HepG2 (cell line): ENCODE data around the gene ZMYND10. TPM values are rescaled to one million over a fixed set of nuclear protein-coding genes. Genes with fewer than 3 reads are reported as not detected.

Experiments
- ATAC-seq: fragments of 200-7000 bp; cut with Tn5 transposase; 3 replicates; pipeline ENCODE4 v1.9.1; 2020; ENCODE audit warnings: mild to moderate bottlenecking, moderate library complexity
- BruUV-seq: library from RNA; stranded (reverse); fragments of 400-500 nt; replicated peaks from 2 replicates; lab custom pipeline; 2021; lab: Mats Ljungman, UMichigan
- CTCF ChIA-PET: fragments of 300-600 bp; formaldehyde crosslinking; extraction: SDS; loops from one replicate; lab custom pipeline; 2021; ENCODE audit warnings: low total read pairs, inconsistent platforms, low intra/inter-chr PET ratio; lab: Yijun Ruan, JAX
- POLR2A ChIA-PET: fragments of 350-600 bp; sonication (Branson Sonifier 250); formaldehyde crosslinking; loops from one replicate; lab custom pipeline; 2020; ENCODE audit warnings: antibody characterized with exemption, inconsistent platforms; lab: Yijun Ruan, JAX
- DNase-seq: peaks from one replicate; pipeline ENCODE4 v3.0.0-alpha.2; 2015; ENCODE audit warnings: low spot score
- FAIRE-seq: peaks from 3 replicates; lab custom pipeline; 2011; peaks lifted over from hg19 to GRCh38; lab: Jason Lieb, UNC
- H2AFZ ChIP-seq: one replicate; pipeline ENCODE4 v1.6.1; 2011; ENCODE audit warnings: low read length, inconsistent platforms
- H3K27ac ChIP-seq: fragments of 300-600 bp; 3 replicates; pipeline ENCODE4 v1.8.0; 2011; ENCODE audit warnings: mixed run types, mild to moderate bottlenecking, mixed read lengths, low read length, inconsistent platforms; ENCODE audit not compliant: insufficient read depth; ENCODE audit errors: extremely low read length
- H3K27me3 ChIP-seq, 2 experiments: fragments of 200-600 bp in 1 of 2; 2 replicates in 1 of 2; 3 replicates in 1 of 2; pipeline versions ENCODE4 v1.6.0 to v1.8.0; 2011; ENCODE audit warnings: low read length in 2 of 2, mild to moderate bottlenecking in 2 of 2, moderate library complexity in 2 of 2, inconsistent platforms in 1 of 2; ENCODE audit not compliant: insufficient read depth in 2 of 2, control insufficient read depth in 1 of 2
- H3K36me3 ChIP-seq, 2 experiments: fragments of 200-600 bp in 1 of 2; replicated peaks in 1 of 2; 2 replicates in 1 of 2; 3 replicates in 1 of 2; pipeline versions ENCODE4 v1.5.1 to v1.8.0; 2011; ENCODE audit warnings: low read length in 2 of 2, inconsistent platforms in 1 of 2; ENCODE audit not compliant: insufficient read depth in 2 of 2, control insufficient read depth in 1 of 2
- H3K4me1 ChIP-seq: 2 replicates; pipeline ENCODE4 v1.5.1; 2012; ENCODE audit warnings: low read length, inconsistent platforms; ENCODE audit not compliant: insufficient read depth
- H3K4me2 ChIP-seq: 2 replicates; pipeline ENCODE4 v1.6.0; 2011; ENCODE audit warnings: low read depth, low read length, inconsistent platforms
- H3K4me3 ChIP-seq, 3 experiments: fragments of 200-600 bp in 1 of 3; sonication (generic), shearing (Covaris generic) in 1 of 3; replicated peaks in 1 of 3; 2 replicates each; pipeline ENCODE4 v1.5.1; 2011 to 2016; ENCODE audit warnings: low read length in 3 of 3, inconsistent platforms in 2 of 3, low read depth in 2 of 3, mild to moderate bottlenecking in 2 of 3, control low read depth in 1 of 3, mixed read lengths in 1 of 3; ENCODE audit not compliant: insufficient read depth in 1 of 3
- H3K79me2 ChIP-seq: one replicate; pipeline ENCODE4 v1.6.1; 2011; ENCODE audit warnings: low read length, inconsistent platforms; ENCODE audit not compliant: insufficient read depth
- H3K9ac ChIP-seq: 2 replicates; pipeline ENCODE4 v1.6.0; 2011; ENCODE audit warnings: mild to moderate bottlenecking, low read depth, low read length, inconsistent platforms; ENCODE audit not compliant: insufficient read depth
- H3K9me3 ChIP-seq: 2 replicates; pipeline ENCODE4 v1.5.1; 2012; ENCODE audit warnings: mild to moderate bottlenecking, low read length
- H4K20me1 ChIP-seq: 2 replicates; pipeline ENCODE4 v1.6.0; 2011; ENCODE audit warnings: inconsistent platforms, mild to moderate bottlenecking, low read length, moderate library complexity; ENCODE audit not compliant: insufficient read depth
- ARID3A ChIP-seq: IDR thresholded peaks from 2 replicates; pipeline ENCODE4 v1.6.1; 2012; ENCODE audit warnings: low read depth, low read length, improper control_type of control experiment
- CC2D1A ChIP-seq: sonication (generic); formaldehyde crosslinking; IDR thresholded peaks from 2 replicates; pipeline ENCODE4 v1.8.1; 2023; ENCODE audit warnings: mild to moderate bottlenecking, missing genetic modification reagents
- HNRNPK ChIP-seq: fragments of 200-400 bp; formaldehyde crosslinking; IDR thresholded peaks from 2 replicates; pipeline ENCODE4 v1.6.1; 2018; ENCODE audit warnings: low read length, low read depth, moderate library complexity, mild to moderate bottlenecking; ENCODE audit not compliant: poor library complexity, severe bottlenecking
- HNRNPLL ChIP-seq: fragments of 200-400 bp; formaldehyde crosslinking; IDR thresholded peaks from 2 replicates; pipeline ENCODE4 v1.6.1; 2017; ENCODE audit warnings: mild to moderate bottlenecking, low read depth, low read length; ENCODE audit not compliant: poor library complexity, severe bottlenecking
- HNRNPUL1 ChIP-seq: fragments of 200-400 bp; formaldehyde crosslinking; IDR thresholded peaks from 2 replicates; pipeline ENCODE4 v1.6.1; 2017; ENCODE audit warnings: low read depth, mild to moderate bottlenecking, low read length, moderate library complexity
- KDM2A ChIP-seq: sonication (generic); formaldehyde crosslinking; IDR thresholded peaks from 2 replicates; pipeline ENCODE4 v1.4.0; 2020; ENCODE audit warnings: low read depth, missing genetic modification reagents, borderline replicate concordance
- MAFK ChIP-seq, 2 experiments: IDR thresholded peaks in 1 of 2; conservative IDR thresholded peaks in 1 of 2; 2 replicates each; pipeline ENCODE4 v1.6.1; 2011; ENCODE audit warnings: improper control_type of control experiment in 2 of 2, low read length in 2 of 2
- MEIS2 ChIP-seq: sonication (generic); formaldehyde crosslinking; IDR thresholded peaks from 2 replicates; pipeline ENCODE4 v1.9.0; 2021; ENCODE audit warnings: mild to moderate bottlenecking, missing genetic modification reagents
- NPAS2 ChIP-seq: sonication (generic); formaldehyde crosslinking; IDR thresholded peaks from 2 replicates; pipeline ENCODE4 v1.8.0; 2022; ENCODE audit warnings: mild to moderate bottlenecking, missing genetic modification reagents, borderline replicate concordance
- SIX4 ChIP-seq: sonication (generic); formaldehyde crosslinking; IDR thresholded peaks from 2 replicates; pipeline ENCODE4 v1.4.0; 2020; ENCODE audit warnings: missing genetic modification reagents
- ZNF431 ChIP-seq: sonication (generic); formaldehyde crosslinking; IDR thresholded peaks from 2 replicates; pipeline ENCODE4 v1.9.0; 2022; ENCODE audit warnings: missing genetic modification reagents, low read depth, mild to moderate bottlenecking, borderline replicate concordance
- ZNF496 ChIP-seq: sonication (generic); formaldehyde crosslinking; IDR thresholded peaks from 2 replicates; pipeline ENCODE4 v1.8.1; 2023; ENCODE audit warnings: mild to moderate bottlenecking, moderate library complexity, missing genetic modification reagents; ENCODE audit not compliant: insufficient replicate concordance
- ZNF558 ChIP-seq: sonication (generic); formaldehyde crosslinking; IDR thresholded peaks from 2 replicates; pipeline ENCODE4 v1.9.0; 2022; ENCODE audit warnings: mild to moderate bottlenecking, missing genetic modification reagents, borderline replicate concordance
- ZNF563 ChIP-seq: sonication (generic); formaldehyde crosslinking; IDR thresholded peaks from 2 replicates; pipeline ENCODE4 v1.8.0; 2022; ENCODE audit warnings: mild to moderate bottlenecking, moderate library complexity, missing genetic modification reagents
- ZSCAN9 ChIP-seq: IDR thresholded peaks from 2 replicates; pipeline ENCODE4 v1.6.1; 2016; ENCODE audit warnings: borderline replicate concordance
- WGBS: methylation state at CpG from one replicate; pipeline ENCODE4 v1.1.6; 2017; ENCODE audit warnings: low lambda C conversion rate; 5-methylcytosine and 5-hydroxymethylcytosine counted together
- in situ Hi-C: cut with HindIII; loops from 2 replicates; pipeline ENCODE4 v1.10.0; 2017; ENCODE audit warnings: low pct_unique_long_range_greater_than_20kb; ENCODE audit not compliant: extremely low pct_ligation_motif_present
- intact Hi-C: fragments of 100-400 bp; cut with micrococcal nuclease; formaldehyde crosslinking; loops from one replicate; pipeline ENCODE4 v1.10.0; 2022; ENCODE audit not compliant: unreplicated experiment
- polyA plus RNA-seq, 8 experiments: library from polyadenylated mRNA; depleted of rRNA in 3 of 8; stranded (reverse) in 7 of 8; unstranded in 1 of 8; fragments of >200 nt; fragmentation: Illumina TruSeq in 4 of 8; extraction: Trizol in 4 of 8; gene quantifications; 2 replicates each; pipeline versions ENCODE4 v1.2.1 to v1.2.3, GENCODE V29; 2011 to 2016; ENCODE audit warnings: low read depth in 4 of 8, missing spikeins in 1 of 8, mixed read lengths in 1 of 8; ENCODE audit not compliant: insufficient read depth in 1 of 8
- total RNA-seq, 5 experiments: library from RNA; depleted of rRNA; stranded (reverse); fragments of >200 nt; fragmentation: Illumina TruSeq; extraction: Trizol; gene quantifications; 2 replicates each; pipeline ENCODE4 v1.2.3, GENCODE V29; 2016; ENCODE audit warnings: low read depth in 1 of 5
- TF ChIP-seq, protein P1 (sequence below): sonication (generic); formaldehyde crosslinking; IDR thresholded peaks from 2 replicates; pipeline ENCODE4 v1.5.0; 2020; ENCODE audit warnings: mild to moderate bottlenecking, missing genetic modification reagents, borderline replicate concordance

Gene ZMYND10
- total and polyA plus RNA-seq, 2 of the 13 experiments (the other 11 are each of a cell fraction or from before 2014, with no cell fraction given): 0.60 to 0.74 TPM

- Histone ChIP-seq H3K27me3 (no peaks in the 10 kb centered on the region; a peak in 1 of 5 replicates), H2AFZ (no peak overlapping the region), H3K27ac (peak overlapping the region; percentile 96), H3K36me3 (peaks cover 1 to 3% of the 10 kb centered on the region in 2 experiments; a peak in 2 of 5 replicates), H3K9ac (peak overlapping the region; percentile 93), H3K79me2 (peaks cover 36% of the 10 kb centered on the region), H3K9me3 (no peaks in the 10 kb centered on the region), H3K4me1 (peaks cover 56% of the 10 kb centered on the region), H3K4me2 (peak overlapping the region; percentile 86), H3K4me3 (peak overlapping the region; percentile 67 to 91 (median 71)), H4K20me1 (peaks cover 11% of the 10 kb centered on the region)
- POLR2A ChIA-PET: interaction anchor here (1.1 to 7.9 kb wide), 14 partner anchors 10 to 106 kb away, joined by 3 to 222 read pairs (median 12); partner anchors contain the start of genes CYB561D2, GNAI2, HYAL2 and IFRD2
- no TSS peak for BruUV-seq
- in situ Hi-C loops: no loop called here
- FAIRE-seq (no peak), ATAC-seq (peak; percentile 3), DNase-seq (no peak)
- intact Hi-C loops: loop anchor here (1.0 to 5.0 kb wide), 2 partner anchors 22 to 40 kb away; no protein-coding TSS in a partner anchor
- WGBS: 10% methylated on average over 2 of the region's 32 CpGs
- CTCF ChIA-PET: interaction anchor here (1.9 to 2.5 kb wide), 2 partner anchors 20 to 22 kb away, joined by 14 to 15 read pairs; partner anchors contain the start of gene HYAL2
- TF ChIP-seq MAFK (conservative IDR thresholded peaks at IDR 0.05 in 1 of 2, IDR thresholded peaks at IDR 0.05 in 1 of 2; ENCODE audit: low read length in 2 of 2) (no peak), ZNF563 (CRISPR knock-in tag) (peak; percentile 53), HNRNPUL1 (no peak), HNRNPLL (peak; percentile 53), ZNF496 (CRISPR knock-in tag) (no peak), NPAS2 (CRISPR knock-in tag) (no peak), ZNF431 (CRISPR knock-in tag) (no peak), HNRNPK (no peak), MEIS2 (CRISPR knock-in tag) (no peak), CC2D1A (CRISPR knock-in tag) (peak; percentile 11; the same call in 1 of the 2 replicates), ARID3A (no peak), ZSCAN9 (CRISPR knock-in tag) (no peak), KDM2A (CRISPR knock-in tag) (no peak), SIX4 (CRISPR knock-in tag) (no peak), ZNF558 (CRISPR knock-in tag) (peak; percentile 8; the same call in 1 of the 2 replicates)
- TF ChIP-seq, protein P1, sequence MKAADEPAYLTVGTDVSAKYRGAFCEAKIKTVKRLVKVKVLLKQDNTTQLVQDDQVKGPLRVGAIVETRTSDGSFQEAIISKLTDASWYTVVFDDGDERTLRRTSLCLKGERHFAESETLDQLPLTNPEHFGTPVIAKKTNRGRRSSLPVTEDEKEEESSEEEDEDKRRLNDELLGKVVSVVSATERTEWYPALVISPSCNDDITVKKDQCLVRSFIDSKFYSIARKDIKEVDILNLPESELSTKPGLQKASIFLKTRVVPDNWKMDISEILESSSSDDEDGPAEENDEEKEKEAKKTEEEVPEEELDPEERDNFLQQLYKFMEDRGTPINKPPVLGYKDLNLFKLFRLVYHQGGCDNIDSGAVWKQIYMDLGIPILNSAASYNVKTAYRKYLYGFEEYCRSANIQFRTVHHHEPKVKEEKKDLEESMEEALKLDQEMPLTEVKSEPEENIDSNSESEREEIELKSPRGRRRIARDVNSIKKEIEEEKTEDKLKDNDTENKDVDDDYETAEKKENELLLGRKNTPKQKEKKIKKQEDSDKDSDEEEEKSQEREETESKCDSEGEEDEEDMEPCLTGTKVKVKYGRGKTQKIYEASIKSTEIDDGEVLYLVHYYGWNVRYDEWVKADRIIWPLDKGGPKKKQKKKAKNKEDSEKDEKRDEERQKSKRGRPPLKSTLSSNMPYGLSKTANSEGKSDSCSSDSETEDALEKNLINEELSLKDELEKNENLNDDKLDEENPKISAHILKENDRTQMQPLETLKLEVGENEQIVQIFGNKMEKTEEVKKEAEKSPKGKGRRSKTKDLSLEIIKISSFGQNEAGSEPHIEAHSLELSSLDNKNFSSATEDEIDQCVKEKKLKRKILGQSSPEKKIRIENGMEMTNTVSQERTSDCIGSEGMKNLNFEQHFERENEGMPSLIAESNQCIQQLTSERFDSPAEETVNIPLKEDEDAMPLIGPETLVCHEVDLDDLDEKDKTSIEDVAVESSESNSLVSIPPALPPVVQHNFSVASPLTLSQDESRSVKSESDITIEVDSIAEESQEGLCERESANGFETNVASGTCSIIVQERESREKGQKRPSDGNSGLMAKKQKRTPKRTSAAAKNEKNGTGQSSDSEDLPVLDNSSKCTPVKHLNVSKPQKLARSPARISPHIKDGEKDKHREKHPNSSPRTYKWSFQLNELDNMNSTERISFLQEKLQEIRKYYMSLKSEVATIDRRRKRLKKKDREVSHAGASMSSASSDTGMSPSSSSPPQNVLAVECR (CRISPR knock-in tag): no peak; the same call in 1 of the 2 replicates
Observed at GRCh38 chr3:50302095-50303012, 43.2 kb downstream of the ZMYND10 start.
